H9 (cell line): ENCODE results near the gene CPNE7. TPM values are rescaled to one million over a fixed set of nuclear protein-coding genes. Genes with fewer than 3 reads are reported as not detected.

Source experiments
- DNase-seq: peaks from one replicate; pipeline ENCODE4 v3.0.0-alpha.2; 2017
- H2AFZ ChIP-seq: one replicate; pipeline ENCODE4 v1.6.1; 2013; ENCODE audit warnings: mild to moderate bottlenecking, low read length, control low read depth, moderate library complexity
- H2AK5ac ChIP-seq: 2 replicates; pipeline ENCODE4 v1.6.1; 2013; ENCODE audit warnings: low read length, control low read depth, mixed read lengths; ENCODE audit not compliant: insufficient read length
- H2BK120ac ChIP-seq: one replicate; pipeline ENCODE4 v1.6.1; 2013; ENCODE audit warnings: low read depth, mild to moderate bottlenecking, low read length, control low read depth, inconsistent platforms; ENCODE audit not compliant: poor library complexity, severe bottlenecking
- H2BK12ac ChIP-seq: 2 replicates; pipeline ENCODE4 v1.6.1; 2013; ENCODE audit warnings: low read length, control low read depth, mixed read lengths, low read depth; ENCODE audit not compliant: insufficient read length
- H2BK15ac ChIP-seq: 2 replicates; pipeline ENCODE4 v1.6.1; 2013; ENCODE audit warnings: low read depth, low read length, control low read depth
- H2BK20ac ChIP-seq: one replicate; pipeline ENCODE4 v1.6.1; 2013; ENCODE audit warnings: low read depth, mild to moderate bottlenecking, low read length, control low read depth, inconsistent platforms; ENCODE audit not compliant: poor library complexity, severe bottlenecking
- H2BK5ac ChIP-seq: 2 replicates; pipeline ENCODE4 v1.6.1; 2013; ENCODE audit warnings: low read length, control low read depth, mixed read lengths; ENCODE audit not compliant: insufficient read length
- H3K14ac ChIP-seq: 2 replicates; pipeline ENCODE4 v1.6.1; 2013; ENCODE audit warnings: low read length, control low read depth; ENCODE audit not compliant: insufficient read depth
- H3K18ac ChIP-seq: 2 replicates; pipeline ENCODE4 v1.6.1; 2013; ENCODE audit warnings: low read depth, mild to moderate bottlenecking, mixed read lengths, low read length, control low read depth; ENCODE audit not compliant: insufficient read length
- H3K23ac ChIP-seq: 2 replicates; pipeline ENCODE4 v1.6.1; 2013; ENCODE audit warnings: low read length, control low read depth, mixed read lengths, low read depth; ENCODE audit not compliant: insufficient read length
- H3K23me2 ChIP-seq: 2 replicates; pipeline ENCODE4 v1.6.1; 2013; ENCODE audit warnings: low read depth, mild to moderate bottlenecking, mixed read lengths, low read length, control low read depth; ENCODE audit not compliant: insufficient read length, poor library complexity, severe bottlenecking
- H3K27ac ChIP-seq: 2 replicates; pipeline ENCODE4 v1.5.1; 2013; ENCODE audit warnings: low read length, control low read depth, mixed read lengths, low read depth; ENCODE audit not compliant: insufficient read length
- H3K27me3 ChIP-seq: 2 replicates; pipeline ENCODE4 v1.6.1; 2013; ENCODE audit warnings: low read length, control low read depth, inconsistent platforms; ENCODE audit not compliant: insufficient read depth
- H3K4ac ChIP-seq: 2 replicates; pipeline ENCODE4 v1.6.1; 2013; ENCODE audit warnings: low read depth, mild to moderate bottlenecking, control low read depth, inconsistent platforms, low read length, moderate library complexity
- H3K4me1 ChIP-seq: 2 replicates; pipeline ENCODE4 v1.6.1; 2013; ENCODE audit warnings: low read length, control low read depth, inconsistent platforms; ENCODE audit not compliant: insufficient read depth
- H3K4me2 ChIP-seq: 2 replicates; pipeline ENCODE4 v1.6.1; 2013; ENCODE audit warnings: low read length, control low read depth, mixed read lengths; ENCODE audit not compliant: insufficient read length, insufficient read depth
- H3K56ac ChIP-seq: 2 replicates; pipeline ENCODE4 v1.6.1; 2013; ENCODE audit warnings: low read depth, mild to moderate bottlenecking, mixed read lengths, low read length, control low read depth; ENCODE audit not compliant: insufficient read length
- H3K79me1 ChIP-seq: 2 replicates; pipeline ENCODE4 v1.6.1; 2013; ENCODE audit warnings: low read depth, mild to moderate bottlenecking, moderate library complexity, low read length, control low read depth, inconsistent platforms; ENCODE audit not compliant: insufficient read depth, poor library complexity, severe bottlenecking
- H3K79me2 ChIP-seq: 2 replicates; pipeline ENCODE4 v1.6.1; 2013; ENCODE audit warnings: low read length, control low read depth, inconsistent platforms; ENCODE audit not compliant: insufficient read depth
- H3K9ac ChIP-seq: 2 replicates; pipeline ENCODE4 v1.6.1; 2013; ENCODE audit warnings: low read length, control low read depth, mixed read lengths; ENCODE audit not compliant: insufficient read length; ENCODE audit errors: extremely low read depth
- H3K9me3 ChIP-seq: one replicate; pipeline ENCODE4 v1.6.1; 2013; ENCODE audit warnings: low read depth, low read length, inconsistent platforms; ENCODE audit not compliant: control insufficient read depth
- H3T11ph ChIP-seq: one replicate; pipeline ENCODE4 v1.6.1; 2013; ENCODE audit warnings: mild to moderate bottlenecking, low read length, control low read depth, inconsistent platforms
- H4K20me1 ChIP-seq: one replicate; pipeline ENCODE4 v1.6.1; 2013; ENCODE audit not compliant: control insufficient read depth, insufficient read length, insufficient read depth
- H4K5ac ChIP-seq: 2 replicates; pipeline ENCODE4 v1.6.1; 2013; ENCODE audit warnings: low read depth, mild to moderate bottlenecking, mixed read lengths, low read length, control low read depth; ENCODE audit not compliant: insufficient read length
- H4K8ac ChIP-seq: replicated peaks from 2 replicates; pipeline ENCODE4 v1.6.1; 2013; ENCODE audit warnings: low read length, control low read depth, mixed read lengths, low read depth; ENCODE audit not compliant: insufficient read length
- H4K91ac ChIP-seq: 2 replicates; pipeline ENCODE4 v1.6.1; 2013; ENCODE audit warnings: low read depth, mild to moderate bottlenecking, moderate library complexity, mixed read lengths, low read length, control low read depth; ENCODE audit not compliant: insufficient read length
- H3K27ac Mint-ChIP-seq, 3 experiments: 2 replicates in 2 of 3; 3 replicates in 1 of 3; pipeline ENCODE4 v1.8.0; 2020 to 2021; ENCODE audit warnings: mixed read lengths in 3 of 3, mild to moderate bottlenecking in 1 of 3, moderate library complexity in 1 of 3
- H3K27me3 Mint-ChIP-seq: 2 replicates; pipeline ENCODE4 v1.8.0; 2021; ENCODE audit warnings: low read depth, mild to moderate bottlenecking, moderate library complexity, mixed read lengths
- H3K36me3 Mint-ChIP-seq, 3 experiments: 2 replicates in 2 of 3; 3 replicates in 1 of 3; pipeline ENCODE4 v1.8.0; 2020 to 2021; ENCODE audit warnings: low read depth in 3 of 3, mixed read lengths in 3 of 3; ENCODE audit not compliant: insufficient read depth in 1 of 3
- H3K4me1 Mint-ChIP-seq, 2 experiments: 2 replicates each; pipeline ENCODE4 v1.8.0; 2020; ENCODE audit warnings: mixed read lengths in 2 of 2
- H3K4me3 Mint-ChIP-seq, 2 experiments: 2 replicates in 1 of 2; 3 replicates in 1 of 2; pipeline ENCODE4 v1.8.0; 2020 to 2021; ENCODE audit warnings: mild to moderate bottlenecking in 2 of 2, mixed read lengths in 2 of 2, moderate library complexity in 1 of 2
- H3K9me3 Mint-ChIP-seq, 2 experiments: 2 replicates in 1 of 2; 3 replicates in 1 of 2; pipeline ENCODE4 v1.8.0; 2020; ENCODE audit warnings: mild to moderate bottlenecking in 2 of 2, mixed read lengths in 2 of 2, moderate library complexity in 1 of 2
- WGBS: extraction: QIAGEN DNeasy Blood & Tissue Kit; methylation state at CpG from one replicate; pipeline ENCODE4 v1.1.7; 2013; ENCODE audit warnings: missing lambda C conversion rate, low lambda C conversion rate, mixed read lengths; ENCODE audit not compliant: insufficient read length; ENCODE audit errors: extremely low coverage; 5-methylcytosine and 5-hydroxymethylcytosine counted together
- total RNA-seq: library from RNA; stranded (reverse); gene quantifications from 2 replicates; pipeline ENCODE4 v1.2.1, GENCODE V29; 2021
- TF ChIP-seq, protein P1 (sequence below): fragments of 200-600 bp; sonication (generic); conservative IDR thresholded peaks from 3 replicates; pipeline ENCODE4 v1.8.0; 2021; ENCODE audit warnings: antibody characterized with exemption, mild to moderate bottlenecking

Gene CPNE7
- total RNA-seq, 1 experiment from 2014 or later = 23.4 TPM

DNA sequence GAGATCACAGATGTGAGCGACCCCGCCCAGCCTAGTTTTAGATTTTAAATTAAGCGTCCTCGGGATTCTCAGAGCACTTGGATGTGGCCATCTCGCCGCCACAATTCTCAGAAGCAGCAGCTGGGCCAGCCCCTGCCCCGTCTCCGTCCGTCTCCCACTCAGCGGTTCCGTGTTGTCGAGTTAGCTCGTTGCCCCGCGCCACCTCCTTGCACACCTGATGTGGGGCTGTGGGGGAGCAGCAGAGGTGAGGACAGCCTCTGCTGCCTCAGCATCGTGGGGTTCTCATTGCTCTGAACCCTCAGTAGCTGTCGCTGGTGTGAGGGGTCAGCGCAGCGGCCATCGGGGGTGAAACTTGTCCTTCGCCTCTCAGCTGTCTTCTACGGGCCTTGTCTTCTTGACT is 23.2 kb upstream of the CPNE7 start:
- no peaks in the 10 kb centered on the region for H3K27me3 Mint-ChIP-seq
- no CpG with 5 or more reads among the region's 22 CpGs for WGBS
- no peak overlapping the region; the same call in 1 of the 2 replicates for H3K14ac ChIP-seq
- H4K20me1 ChIP-seq = no peaks in the 10 kb centered on the region
- no peak overlapping the region for H3K27ac Mint-ChIP-seq
- no peak overlapping the region for H4K5ac ChIP-seq
- H2BK20ac ChIP-seq = no peak overlapping the region
- H3K18ac ChIP-seq = no peak overlapping the region
- TF ChIP-seq, protein P1, sequence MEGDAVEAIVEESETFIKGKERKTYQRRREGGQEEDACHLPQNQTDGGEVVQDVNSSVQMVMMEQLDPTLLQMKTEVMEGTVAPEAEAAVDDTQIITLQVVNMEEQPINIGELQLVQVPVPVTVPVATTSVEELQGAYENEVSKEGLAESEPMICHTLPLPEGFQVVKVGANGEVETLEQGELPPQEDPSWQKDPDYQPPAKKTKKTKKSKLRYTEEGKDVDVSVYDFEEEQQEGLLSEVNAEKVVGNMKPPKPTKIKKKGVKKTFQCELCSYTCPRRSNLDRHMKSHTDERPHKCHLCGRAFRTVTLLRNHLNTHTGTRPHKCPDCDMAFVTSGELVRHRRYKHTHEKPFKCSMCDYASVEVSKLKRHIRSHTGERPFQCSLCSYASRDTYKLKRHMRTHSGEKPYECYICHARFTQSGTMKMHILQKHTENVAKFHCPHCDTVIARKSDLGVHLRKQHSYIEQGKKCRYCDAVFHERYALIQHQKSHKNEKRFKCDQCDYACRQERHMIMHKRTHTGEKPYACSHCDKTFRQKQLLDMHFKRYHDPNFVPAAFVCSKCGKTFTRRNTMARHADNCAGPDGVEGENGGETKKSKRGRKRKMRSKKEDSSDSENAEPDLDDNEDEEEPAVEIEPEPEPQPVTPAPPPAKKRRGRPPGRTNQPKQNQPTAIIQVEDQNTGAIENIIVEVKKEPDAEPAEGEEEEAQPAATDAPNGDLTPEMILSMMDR = no peak
- no peaks in the 10 kb centered on the region for H3K23me2 ChIP-seq
- no peaks in the 10 kb centered on the region for H3K79me1 ChIP-seq
- H3K9me3 Mint-ChIP-seq = no peaks in the 10 kb centered on the region; a peak in 1 of 5 replicates
- H3K4me1 ChIP-seq = no peaks in the 10 kb centered on the region
- no peak overlapping the region for H2AK5ac ChIP-seq
- H4K91ac ChIP-seq = no peak overlapping the region
- no peak overlapping the region for H3K23ac ChIP-seq
- no peak overlapping the region for H2BK15ac ChIP-seq
- no peak overlapping the region for H4K8ac ChIP-seq
- H3K9me3 ChIP-seq = no peaks in the 10 kb centered on the region
- H2AFZ ChIP-seq = no peak overlapping the region
- no peak overlapping the region for H3K4me3 Mint-ChIP-seq
- no peak overlapping the region for H3K4me2 ChIP-seq
- peaks cover 21 to 88% (median 84%) of the 10 kb centered on the region in 3 experiments for H3K36me3 Mint-ChIP-seq
- H3K79me2 ChIP-seq = no peaks in the 10 kb centered on the region
- no peaks in the 10 kb centered on the region for H3K27me3 ChIP-seq
- H3K56ac ChIP-seq = no peak overlapping the region
- no peak overlapping the region for H2BK12ac ChIP-seq
- DNase-seq = no peak
- no peak overlapping the region for H3K9ac ChIP-seq
- no peak overlapping the region for H2BK120ac ChIP-seq
- H3K4ac ChIP-seq = no peak overlapping the region
- no peak overlapping the region for H3T11ph ChIP-seq
- no peak overlapping the region for H3K27ac ChIP-seq
- no peak overlapping the region for H2BK5ac ChIP-seq
- no peaks in the 10 kb centered on the region for H3K4me1 Mint-ChIP-seq
